GM12878 (cell line): ENCODE results near the gene XCR1.

Experiments used
- NRF1 ChIP-seq: conservative IDR thresholded peaks from 2 replicates; pipeline ENCODE4 v1.6.1; 2011; ENCODE audit warnings: mild to moderate bottlenecking, low read depth, low read length, improper control_type of control experiment
- RAD21 ChIP-seq: IDR thresholded peaks from 2 replicates; pipeline ENCODE4 v1.6.1; 2011; ENCODE audit warnings: mild to moderate bottlenecking, low read depth, low read length, moderate library complexity; ENCODE audit not compliant: insufficient read depth
- SMC3 ChIP-seq: IDR thresholded peaks from 2 replicates; pipeline ENCODE4 v1.6.1; 2011; ENCODE audit warnings: low read length, improper control_type of control experiment, borderline replicate concordance
- SRF ChIP-seq, 2 experiments: IDR thresholded peaks; 2 replicates each; pipeline ENCODE4 v1.6.1; 2011; ENCODE audit warnings: low read depth in 2 of 2, low read length in 2 of 2, mild to moderate bottlenecking in 1 of 2, moderate library complexity in 1 of 2
- SUZ12 ChIP-seq: fragments of 200-600 bp; sonication (generic); IDR thresholded peaks from one replicate; pipeline ENCODE4 v1.6.1; 2018; ENCODE audit warnings: antibody characterized with exemption, mild to moderate bottlenecking; ENCODE audit not compliant: unreplicated experiment
- TARDBP ChIP-seq: IDR thresholded peaks from 2 replicates; pipeline ENCODE4 v1.6.1; 2016; ENCODE audit warnings: borderline replicate concordance

GRCh38 chr3:46052531-46052930, 25.2 kb upstream of the XCR1 start:
- no peak for TF ChIP-seq RAD21
- TF ChIP-seq NRF1: no peak
- TF ChIP-seq SUZ12: no peak
- no peak for TF ChIP-seq TARDBP
- no peak for TF ChIP-seq SMC3
- no peak for TF ChIP-seq SRF (IDR thresholded peaks at IDR 0.05; ENCODE audit: low read depth in 2 of 2, low read length in 2 of 2)
